ENCODE data around the gene CLDN22.

DNA sequence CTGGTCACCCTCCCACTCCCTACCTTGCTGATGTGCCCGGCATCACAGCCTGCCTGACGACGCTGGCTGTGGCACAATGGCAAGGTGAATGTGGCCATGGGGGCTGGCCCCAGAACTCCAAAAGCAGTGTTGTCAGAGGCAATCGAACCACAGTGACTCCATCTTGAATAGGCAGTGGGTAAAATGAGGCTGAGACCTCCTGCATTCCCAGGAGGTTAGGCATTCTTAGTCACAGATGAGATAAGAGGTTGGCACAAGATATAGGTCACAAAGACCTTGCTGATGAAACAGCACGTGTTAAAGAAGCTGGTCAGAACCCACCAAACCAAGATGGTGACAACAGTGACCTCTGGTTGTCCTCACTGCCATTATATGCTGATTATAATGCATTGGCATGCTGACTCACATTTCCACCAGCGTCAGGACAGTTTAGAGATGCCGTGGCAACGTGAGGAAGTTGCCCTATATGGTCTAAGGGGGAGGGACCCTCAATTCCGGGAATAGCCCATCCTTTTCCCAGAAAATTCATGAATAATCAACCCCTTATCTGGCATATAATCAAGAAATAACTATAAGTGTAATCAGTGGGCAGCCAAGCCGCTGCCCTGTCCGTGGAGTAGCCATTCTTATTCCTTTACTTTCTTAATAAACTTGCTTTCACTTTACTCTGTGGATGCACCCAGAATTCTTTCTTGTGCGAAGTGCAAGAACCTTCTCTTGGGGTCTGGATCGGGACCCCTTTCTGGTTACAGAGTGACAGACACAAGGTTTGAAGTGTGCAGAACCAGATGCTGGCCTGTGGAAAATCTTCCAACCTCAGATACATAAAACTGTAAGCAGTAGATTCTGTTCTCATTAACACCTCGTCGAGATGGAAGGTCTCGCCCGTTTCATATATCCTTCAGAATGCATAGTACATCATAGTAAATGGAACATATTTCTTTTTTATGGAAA lies 28.9 kb upstream of the CLDN22 start:
- TF ChIP-seq ZEB2 (tag by site-specific recombination; IDR thresholded peaks at IDR 0.05) = no peak
- TF ChIP-seq ZNF600 (tag by site-specific recombination; IDR thresholded peaks at IDR 0.05) = no peak
- TF ChIP-seq, protein P1, sequence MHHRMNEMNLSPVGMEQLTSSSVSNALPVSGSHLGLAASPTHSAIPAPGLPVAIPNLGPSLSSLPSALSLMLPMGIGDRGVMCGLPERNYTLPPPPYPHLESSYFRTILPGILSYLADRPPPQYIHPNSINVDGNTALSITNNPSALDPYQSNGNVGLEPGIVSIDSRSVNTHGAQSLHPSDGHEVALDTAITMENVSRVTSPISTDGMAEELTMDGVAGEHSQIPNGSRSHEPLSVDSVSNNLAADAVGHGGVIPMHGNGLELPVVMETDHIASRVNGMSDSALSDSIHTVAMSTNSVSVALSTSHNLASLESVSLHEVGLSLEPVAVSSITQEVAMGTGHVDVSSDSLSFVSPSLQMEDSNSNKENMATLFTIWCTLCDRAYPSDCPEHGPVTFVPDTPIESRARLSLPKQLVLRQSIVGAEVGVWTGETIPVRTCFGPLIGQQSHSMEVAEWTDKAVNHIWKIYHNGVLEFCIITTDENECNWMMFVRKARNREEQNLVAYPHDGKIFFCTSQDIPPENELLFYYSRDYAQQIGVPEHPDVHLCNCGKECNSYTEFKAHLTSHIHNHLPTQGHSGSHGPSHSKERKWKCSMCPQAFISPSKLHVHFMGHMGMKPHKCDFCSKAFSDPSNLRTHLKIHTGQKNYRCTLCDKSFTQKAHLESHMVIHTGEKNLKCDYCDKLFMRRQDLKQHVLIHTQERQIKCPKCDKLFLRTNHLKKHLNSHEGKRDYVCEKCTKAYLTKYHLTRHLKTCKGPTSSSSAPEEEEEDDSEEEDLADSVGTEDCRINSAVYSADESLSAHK (tag by site-specific recombination; IDR thresholded peaks at IDR 0.05) = no peak
- TF ChIP-seq, protein P2, sequence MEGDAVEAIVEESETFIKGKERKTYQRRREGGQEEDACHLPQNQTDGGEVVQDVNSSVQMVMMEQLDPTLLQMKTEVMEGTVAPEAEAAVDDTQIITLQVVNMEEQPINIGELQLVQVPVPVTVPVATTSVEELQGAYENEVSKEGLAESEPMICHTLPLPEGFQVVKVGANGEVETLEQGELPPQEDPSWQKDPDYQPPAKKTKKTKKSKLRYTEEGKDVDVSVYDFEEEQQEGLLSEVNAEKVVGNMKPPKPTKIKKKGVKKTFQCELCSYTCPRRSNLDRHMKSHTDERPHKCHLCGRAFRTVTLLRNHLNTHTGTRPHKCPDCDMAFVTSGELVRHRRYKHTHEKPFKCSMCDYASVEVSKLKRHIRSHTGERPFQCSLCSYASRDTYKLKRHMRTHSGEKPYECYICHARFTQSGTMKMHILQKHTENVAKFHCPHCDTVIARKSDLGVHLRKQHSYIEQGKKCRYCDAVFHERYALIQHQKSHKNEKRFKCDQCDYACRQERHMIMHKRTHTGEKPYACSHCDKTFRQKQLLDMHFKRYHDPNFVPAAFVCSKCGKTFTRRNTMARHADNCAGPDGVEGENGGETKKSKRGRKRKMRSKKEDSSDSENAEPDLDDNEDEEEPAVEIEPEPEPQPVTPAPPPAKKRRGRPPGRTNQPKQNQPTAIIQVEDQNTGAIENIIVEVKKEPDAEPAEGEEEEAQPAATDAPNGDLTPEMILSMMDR (tag by site-specific recombination; IDR thresholded peaks at IDR 0.05) = no peak
- TF ChIP-seq, protein P3, sequence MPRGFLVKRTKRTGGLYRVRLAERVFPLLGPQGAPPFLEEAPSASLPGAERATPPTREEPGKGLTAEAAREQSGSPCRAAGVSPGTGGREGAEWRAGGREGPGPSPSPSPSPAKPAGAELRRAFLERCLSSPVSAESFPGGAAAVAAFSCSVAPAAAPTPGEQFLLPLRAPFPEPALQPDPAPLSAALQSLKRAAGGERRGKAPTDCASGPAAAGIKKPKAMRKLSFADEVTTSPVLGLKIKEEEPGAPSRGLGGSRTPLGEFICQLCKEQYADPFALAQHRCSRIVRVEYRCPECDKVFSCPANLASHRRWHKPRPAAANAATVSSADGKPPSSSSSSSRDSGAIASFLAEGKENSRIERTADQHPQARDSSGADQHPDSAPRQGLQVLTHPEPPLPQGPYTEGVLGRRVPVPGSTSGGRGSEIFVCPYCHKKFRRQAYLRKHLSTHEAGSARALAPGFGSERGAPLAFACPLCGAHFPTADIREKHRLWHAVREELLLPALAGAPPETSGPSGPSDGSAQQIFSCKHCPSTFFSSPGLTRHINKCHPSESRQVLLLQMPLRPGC (tag by site-specific recombination; IDR thresholded peaks at IDR 0.05) = no peak
- TF ChIP-seq ZNF335 (tag by site-specific recombination; conservative IDR thresholded peaks at IDR 0.05) = no peak
- no peak for TF ChIP-seq ZFP41 (tag by site-specific recombination; IDR thresholded peaks at IDR 0.05; ENCODE audit: borderline replicate concordance)
- TF ChIP-seq SETDB1 (IDR thresholded peaks at IDR 0.05; ENCODE audit: insufficient read length, low read length) = no peak
